Stomach (tissue), 4 donors: ENCODE measurements around the gene SH3BGRL3.

Experiments
- POLR2A ChIP-seq, 4 donors: fragments of 450-650 bp; IDR thresholded peaks; one replicate each; pipeline ENCODE4 v1.6.1; 2016; ENCODE audit warnings: antibody characterized with exemption in 4 of 4, control low read depth in 2 of 4, mild to moderate bottlenecking in 1 of 4, moderate library complexity in 1 of 4
- POLR2AphosphoS5 ChIP-seq, 3 donors: sonication (generic); formaldehyde crosslinking; IDR thresholded peaks; one replicate each; pipeline ENCODE4 v1.6.1; 2016; ENCODE audit warnings: antibody characterized with exemption in 3 of 3
- TF ChIP-seq, protein P1 (sequence below), 7 experiments: fragments of 450-650 bp in 4 of 7; fragments of 200-600 bp in 3 of 7; sonication (generic) in 3 of 7; IDR thresholded peaks; one replicate each; pipeline ENCODE4 v1.5.1; 2016 to 2019; ENCODE audit warnings: antibody characterized with exemption in 7 of 7, control low read depth in 2 of 7, mild to moderate bottlenecking in 1 of 7

DNA sequence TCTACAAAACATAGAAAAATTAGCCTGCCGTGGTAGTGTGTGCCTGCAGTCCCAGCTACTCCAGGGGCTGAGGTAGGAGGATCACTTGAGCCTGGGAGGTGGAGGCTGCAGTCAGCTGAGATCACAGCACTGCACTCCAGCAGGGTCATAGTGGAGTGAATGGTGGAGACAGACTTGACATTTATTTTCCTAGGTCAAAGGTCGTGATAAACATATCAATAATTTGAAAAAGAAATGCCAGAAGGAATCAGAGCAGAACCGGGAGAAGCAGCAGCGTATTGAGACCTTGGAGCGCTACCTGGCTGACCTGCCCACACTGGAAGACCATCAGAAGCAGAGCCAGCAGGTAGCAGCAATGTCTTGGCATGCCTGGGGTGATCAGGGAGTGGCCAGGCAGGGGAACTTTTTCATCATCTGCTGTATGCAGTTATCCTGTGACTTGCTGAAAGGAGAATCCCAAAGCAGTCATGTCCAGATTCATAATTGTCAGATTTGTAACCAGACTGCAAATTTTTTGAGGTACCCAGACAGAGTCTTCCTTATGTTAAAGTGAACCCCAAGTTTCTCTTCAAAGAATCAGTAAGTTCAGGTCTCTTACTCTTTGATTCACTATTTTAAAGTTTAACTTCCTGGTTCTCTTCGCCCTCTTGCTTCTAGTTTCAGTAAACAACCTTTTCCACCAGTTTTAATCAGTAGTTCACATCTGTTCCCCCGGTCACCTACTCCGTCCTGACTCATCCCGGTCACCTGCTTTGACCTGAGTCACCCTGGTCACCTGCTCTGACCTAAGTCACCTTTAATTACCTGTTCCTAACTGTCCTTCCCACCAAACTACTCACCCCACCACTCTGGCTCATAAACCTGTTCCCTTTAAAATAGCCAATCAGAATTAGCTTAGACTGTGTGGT, 11.3 kb upstream of the SH3BGRL3 start:
- TF ChIP-seq, protein P1, sequence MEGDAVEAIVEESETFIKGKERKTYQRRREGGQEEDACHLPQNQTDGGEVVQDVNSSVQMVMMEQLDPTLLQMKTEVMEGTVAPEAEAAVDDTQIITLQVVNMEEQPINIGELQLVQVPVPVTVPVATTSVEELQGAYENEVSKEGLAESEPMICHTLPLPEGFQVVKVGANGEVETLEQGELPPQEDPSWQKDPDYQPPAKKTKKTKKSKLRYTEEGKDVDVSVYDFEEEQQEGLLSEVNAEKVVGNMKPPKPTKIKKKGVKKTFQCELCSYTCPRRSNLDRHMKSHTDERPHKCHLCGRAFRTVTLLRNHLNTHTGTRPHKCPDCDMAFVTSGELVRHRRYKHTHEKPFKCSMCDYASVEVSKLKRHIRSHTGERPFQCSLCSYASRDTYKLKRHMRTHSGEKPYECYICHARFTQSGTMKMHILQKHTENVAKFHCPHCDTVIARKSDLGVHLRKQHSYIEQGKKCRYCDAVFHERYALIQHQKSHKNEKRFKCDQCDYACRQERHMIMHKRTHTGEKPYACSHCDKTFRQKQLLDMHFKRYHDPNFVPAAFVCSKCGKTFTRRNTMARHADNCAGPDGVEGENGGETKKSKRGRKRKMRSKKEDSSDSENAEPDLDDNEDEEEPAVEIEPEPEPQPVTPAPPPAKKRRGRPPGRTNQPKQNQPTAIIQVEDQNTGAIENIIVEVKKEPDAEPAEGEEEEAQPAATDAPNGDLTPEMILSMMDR (IDR thresholded peaks at IDR 0.05), result no peak
- no peak for TF ChIP-seq POLR2AphosphoS5 (IDR thresholded peaks at IDR 0.05)
- no peak for TF ChIP-seq POLR2A (IDR thresholded peaks at IDR 0.05)
